ENCODE results near the gene GLRA1. TPM values are rescaled to one million over a fixed set of nuclear protein-coding genes. Genes with fewer than 3 reads are reported as not detected.

GLRA1 gene
- total and polyA plus RNA-seq, 2 of the 4 experiments (the other 2 are of a cell fraction) = not detected

- H3K27ac ChIP-seq (ENCODE audit: insufficient read depth, low read length) = no peak overlapping the region
- no TSS peak for BruUV-seq (replicated peaks)
- dilution Hi-C loops (cut with HindIII; ENCODE audit: low sequenced_read_pairs, unreplicated experiment) (no loop called here), in situ Hi-C loops (cut with MboI; ENCODE audit: low sequenced_read_pairs) (no loop called here), intact Hi-C loops (cut with micrococcal nuclease) (no loop called here)
- H3K36me3 ChIP-seq (ENCODE audit: control insufficient read depth, insufficient read depth, low read length) = 0 out of 2 replicates have a peak, but pooled peaks cover 4% of the 10 kb centered on the region
- no peak overlapping the region for H2AK9ac ChIP-seq (replicated peaks; ENCODE audit: low read depth, low read length, poor library complexity)
- H3K9ac ChIP-seq (ENCODE audit: low read depth, low read length) = no peak overlapping the region
- H3K4me3 ChIP-seq (ENCODE audit: insufficient read depth, low read depth, low read length) = no peak overlapping the region
- no peaks in the 10 kb centered on the region for H3K27me3 ChIP-seq (ENCODE audit: control insufficient read depth, insufficient read depth, low read length)
- no peak overlapping the region for H3K23ac ChIP-seq (ENCODE audit: low read depth, low read length)
- H2BK15ac ChIP-seq (ENCODE audit: low read depth, low read length) = no peak overlapping the region
- H3K56ac ChIP-seq (ENCODE audit: extremely low read depth, insufficient read depth, low read length) = no peak overlapping the region
- H2BK5ac ChIP-seq (ENCODE audit: low read depth, low read length, poor library complexity, severe bottlenecking) = no peak overlapping the region
- ChIA-PET POLR2A (ENCODE audit: unreplicated experiment) (interaction anchor here (0.5 kb wide), 1 partner anchor 9 kb away, joined by 3 read pairs; no protein-coding TSS in a partner anchor), CTCF (no interaction called here)
- no peak for TF ChIP-seq CTCF (conservative IDR thresholded peaks at IDR 0.05; ENCODE audit: low read depth, low read length)
- no peak for TF ChIP-seq MXI1 (IDR thresholded peaks at IDR 0.05; ENCODE audit: borderline replicate concordance, low read depth, low read length)
- no peak for TF ChIP-seq BHLHE40 (IDR thresholded peaks at IDR 0.05; ENCODE audit: low read depth, low read length)
- TF ChIP-seq POLR2A (IDR thresholded peaks at IDR 0.05; ENCODE audit: low read depth, low read length) = no peak
- no peak for TF ChIP-seq CEBPB (IDR thresholded peaks at IDR 0.05; ENCODE audit: low read depth, low read length)
- TF ChIP-seq ELK1 (IDR thresholded peaks at IDR 0.05; ENCODE audit: borderline replicate concordance, low read depth, low read length) = no peak
- no peak for TF ChIP-seq MAFK (IDR thresholded peaks at IDR 0.05; ENCODE audit: low read depth, low read length)
- TF ChIP-seq NFE2L2 (IDR thresholded peaks at IDR 0.05; ENCODE audit: low read depth, low read length) = no peak
- no peak for TF ChIP-seq USF2 (IDR thresholded peaks at IDR 0.05; ENCODE audit: low read depth, low read length)
- no peak for TF ChIP-seq RFX5 (IDR thresholded peaks at IDR 0.05; ENCODE audit: low read depth, low read length)
- TF ChIP-seq RAD21 (IDR thresholded peaks at IDR 0.05; ENCODE audit: low read length) = no peak
- no peak for TF ChIP-seq MAZ (IDR thresholded peaks at IDR 0.05; ENCODE audit: borderline replicate concordance, low read depth, low read length)
- DNase-seq (no peak), ATAC-seq (ENCODE audit: low read depth) (no peak)
- no peak overlapping the region for H2BK20ac ChIP-seq (ENCODE audit: low read depth, low read length)
- H3K4ac ChIP-seq (ENCODE audit: low read depth, low read length) = no peak overlapping the region
- no peak overlapping the region for H3K14ac ChIP-seq (replicated peaks; ENCODE audit: low read depth, low read length)
- H4K20me1 ChIP-seq (ENCODE audit: insufficient read depth, low read length) = no peaks in the 10 kb centered on the region
- H3K9me1 ChIP-seq (ENCODE audit: insufficient read depth, low read length) = no peaks in the 10 kb centered on the region; the same call in 1 of the 2 replicates
- no peaks in the 10 kb centered on the region for H3K9me3 ChIP-seq (ENCODE audit: control insufficient read depth, insufficient read depth, low read length)
- no peak overlapping the region for H2AFZ ChIP-seq (replicated peaks; ENCODE audit: low read length, poor library complexity)
- H4K8ac ChIP-seq (ENCODE audit: low read depth in 2 of 2, low read length in 2 of 2) = no peak overlapping the region
- H4K5ac ChIP-seq (ENCODE audit: low read depth, low read length) = no peak overlapping the region
- H2BK120ac ChIP-seq (ENCODE audit: low read depth, low read length) = no peak overlapping the region
- H3K4me1 ChIP-seq (ENCODE audit: control insufficient read depth, insufficient read depth, low read length) = no peaks in the 10 kb centered on the region
- no CpG with 5 or more reads among the region's 1 CpG for WGBS, 2 experiments (ENCODE audit: extremely low coverage in 2 of 2, insufficient read length in 1 of 2)
- no peak overlapping the region for H4K91ac ChIP-seq (ENCODE audit: insufficient read depth, low read depth, low read length)
- H3K79me1 ChIP-seq (ENCODE audit: low read depth in 1 of 2, low read length in 2 of 2) = peaks cover 0 to 3% of the 10 kb centered on the region in 2 experiments; a peak in 2 of 4 replicates
- H3K4me2 ChIP-seq (ENCODE audit: low read depth, low read length) = no peak overlapping the region
- no peak overlapping the region for H3K18ac ChIP-seq (ENCODE audit: low read depth, low read length)
- H2AK5ac ChIP-seq (ENCODE audit: low read depth, low read length) = no peak overlapping the region
Observed at GRCh38 chr5:151820903-151821302, 103.7 kb downstream of the GLRA1 start.
